GM21786 (cell line): ENCODE results near the gene SEC24B.
"Not testable (repeated sequence)": the region's sequence is repeated elsewhere in the genome, so short reads cannot be mapped to it uniquely, and the experiment has no call there.

Experiments used
- ATAC-seq: cut with Tn5 transposase; IDR thresholded peaks from one replicate; pipeline ENCODE4 v1.9.1; 2021; ENCODE audit not compliant: unreplicated experiment

SEC24B gene

GRCh38 chr4:109574931-109575804 is 141.6 kb downstream of the SEC24B start:
- no peak for ATAC-seq

- ATAC-seq, result no peak
Observed at GRCh38 chr4:109576462-109576861, 142.8 kb downstream of the SEC24B start.

GRCh38 chr4:109578846-109579245 is 145.2 kb downstream of the SEC24B start:
- ATAC-seq, result no peak

- ATAC-seq, result not testable (repeated sequence)
Observed at GRCh38 chr4:109579997-109580396, 146.4 kb downstream of the SEC24B start.

GRCh38 chr4:109588176-109588575 is 154.6 kb downstream of the SEC24B start:
- ATAC-seq, result peak; percentile 96

- ATAC-seq, result no peak
Observed at GRCh38 chr4:109589119-109589518, 155.5 kb downstream of the SEC24B start.

GRCh38 chr4:109589605-109590004 is 156.0 kb downstream of the SEC24B start:
- no peak for ATAC-seq
